Upper lobe of right lung (tissue), 1 donor: ENCODE data around the gene CAPZA2. TPM values are rescaled to one million over a fixed set of nuclear protein-coding genes. Genes with fewer than 3 reads are reported as not detected.

ENCODE experiments used
- ATAC-seq: fragments of 200-7000 bp; cut with Tn5 transposase; one replicate; pipeline ENCODE4 v1.9.1; 2020; ENCODE audit warnings: mild to moderate bottlenecking, moderate library complexity
- DNase-seq: peaks from one replicate; pipeline ENCODE4 v3.0.0-alpha.2; 2020
- H3K27ac ChIP-seq: fragments of 200-600 bp; one replicate; pipeline ENCODE4 v1.8.0; 2022
- H3K27me3 ChIP-seq: fragments of 200-600 bp; one replicate; pipeline ENCODE4 v1.8.0; 2022; ENCODE audit warnings: mild to moderate bottlenecking
- H3K36me3 ChIP-seq: fragments of 200-600 bp; one replicate; pipeline ENCODE4 v1.8.0; 2022
- H3K4me1 ChIP-seq: fragments of 200-600 bp; one replicate; pipeline ENCODE4 v1.8.0; 2022
- H3K4me3 ChIP-seq: fragments of 200-600 bp; one replicate; pipeline ENCODE4 v1.8.0; 2022; ENCODE audit warnings: mild to moderate bottlenecking
- H3K9me3 ChIP-seq: fragments of 200-600 bp; one replicate; pipeline ENCODE4 v1.8.0; 2022
- intact Hi-C: fragments of 100-400 bp; cut with DNase I; formaldehyde crosslinking; loops from one replicate; pipeline ENCODE4 v1.11.0; 2022
- total RNA-seq: library from RNA; stranded (reverse); fragmentation: NEBNext Ultra II Directional; extraction: Animal tissue kit (Norgen Biotek cat#: 25700); gene quantifications from one replicate; pipeline ENCODE4 v1.2.1, GENCODE V29; 2021
- TF ChIP-seq, protein P1 (sequence below): fragments of 200-600 bp; IDR thresholded peaks from one replicate; pipeline ENCODE4 v1.8.0; 2022; ENCODE audit warnings: antibody characterized with exemption
- donor health status: DM: no; HTN: yes; CAD: no; lungs with severe emphysema.

Gene CAPZA2
- total RNA-seq, 1 donor from 2014 or later = 249 TPM

DNA sequence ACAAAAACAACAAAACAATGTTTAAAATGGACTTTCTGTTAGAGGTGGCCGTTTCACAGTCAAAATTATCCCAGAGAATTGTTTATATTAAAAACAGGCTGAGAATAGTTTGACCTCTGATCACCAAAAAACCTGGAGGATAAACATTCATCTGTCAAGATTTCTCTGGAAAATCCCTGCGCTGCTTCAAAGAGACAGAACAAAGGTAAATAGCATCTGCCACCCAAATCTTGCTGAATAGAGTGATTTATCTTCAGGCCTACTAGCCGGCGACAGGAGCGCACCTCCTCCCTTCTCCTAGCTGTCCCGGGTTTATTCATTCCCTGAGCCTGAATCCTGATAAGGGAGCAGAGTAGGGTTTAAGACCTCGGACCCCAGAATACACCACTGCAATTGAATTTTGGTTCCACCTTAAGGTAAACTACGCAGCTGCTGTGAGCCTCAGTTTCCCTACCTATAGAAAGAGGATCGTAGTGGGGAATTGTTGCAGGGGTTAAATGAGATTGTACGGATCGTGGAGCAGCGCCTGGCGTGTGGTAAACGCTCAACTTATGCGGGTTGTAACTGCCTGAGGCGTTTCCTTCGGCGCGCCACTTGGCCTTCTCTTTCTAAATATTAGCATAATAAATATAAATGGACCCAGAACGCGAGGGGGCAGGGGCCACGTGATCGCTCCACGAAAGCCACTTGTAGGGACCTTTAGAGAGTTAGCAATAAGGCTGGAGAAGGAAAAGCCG, 90.4 kb downstream of the CAPZA2 start:
- Histone ChIP-seq H3K27ac (peak overlapping the region; percentile 97), H3K36me3 (no peaks in the 10 kb centered on the region), H3K27me3 (no peaks in the 10 kb centered on the region), H3K4me3 (peak overlapping the region; percentile 81), H3K9me3 (no peaks in the 10 kb centered on the region), H3K4me1 (peaks cover 29% of the 10 kb centered on the region)
- intact Hi-C loops = no loop called here
- no peak for ATAC-seq
- TF ChIP-seq, protein P1, sequence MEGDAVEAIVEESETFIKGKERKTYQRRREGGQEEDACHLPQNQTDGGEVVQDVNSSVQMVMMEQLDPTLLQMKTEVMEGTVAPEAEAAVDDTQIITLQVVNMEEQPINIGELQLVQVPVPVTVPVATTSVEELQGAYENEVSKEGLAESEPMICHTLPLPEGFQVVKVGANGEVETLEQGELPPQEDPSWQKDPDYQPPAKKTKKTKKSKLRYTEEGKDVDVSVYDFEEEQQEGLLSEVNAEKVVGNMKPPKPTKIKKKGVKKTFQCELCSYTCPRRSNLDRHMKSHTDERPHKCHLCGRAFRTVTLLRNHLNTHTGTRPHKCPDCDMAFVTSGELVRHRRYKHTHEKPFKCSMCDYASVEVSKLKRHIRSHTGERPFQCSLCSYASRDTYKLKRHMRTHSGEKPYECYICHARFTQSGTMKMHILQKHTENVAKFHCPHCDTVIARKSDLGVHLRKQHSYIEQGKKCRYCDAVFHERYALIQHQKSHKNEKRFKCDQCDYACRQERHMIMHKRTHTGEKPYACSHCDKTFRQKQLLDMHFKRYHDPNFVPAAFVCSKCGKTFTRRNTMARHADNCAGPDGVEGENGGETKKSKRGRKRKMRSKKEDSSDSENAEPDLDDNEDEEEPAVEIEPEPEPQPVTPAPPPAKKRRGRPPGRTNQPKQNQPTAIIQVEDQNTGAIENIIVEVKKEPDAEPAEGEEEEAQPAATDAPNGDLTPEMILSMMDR = no peak
- peak; percentile 90 for DNase-seq

DNA sequence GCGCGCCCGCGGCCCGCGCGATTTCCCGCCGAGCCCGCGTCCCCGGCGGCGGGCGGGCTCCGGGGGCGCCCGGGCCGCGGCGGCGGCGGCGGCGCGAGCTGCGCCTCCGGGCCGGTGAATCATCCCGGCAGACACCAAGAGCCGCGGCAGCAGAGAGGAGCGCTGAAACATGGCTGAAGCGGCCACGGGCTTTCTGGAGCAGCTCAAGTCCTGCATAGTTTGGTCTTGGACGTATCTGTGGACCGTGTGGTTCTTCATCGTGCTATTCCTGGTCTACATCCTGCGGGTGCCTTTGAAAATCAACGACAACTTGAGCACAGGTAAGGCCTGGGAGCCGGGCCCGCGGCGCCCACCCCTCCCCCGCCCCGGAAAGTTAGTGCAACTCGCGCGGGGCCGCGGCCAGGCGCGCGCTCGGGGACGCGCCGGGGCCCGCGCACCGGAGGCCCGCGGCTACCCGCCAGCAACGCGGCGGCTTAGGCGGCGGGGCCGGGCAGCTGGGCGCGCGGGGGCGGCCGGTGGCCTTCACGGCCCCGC, 91.1 kb downstream of the CAPZA2 start, which contains the start of gene ST7:
Gene ST7 (plus strand): TSS at position 130 of the 534 bp plus-strand sequence. CDS start 40 bp downstream, at position 170.
- ATAC-seq (peak; percentile 80), DNase-seq (peak; percentile 83)
- H3K4me1 ChIP-seq = peaks cover 29% of the 10 kb centered on the region
- peak within 1 kb of the TSS; percentile 81 for H3K4me3 ChIP-seq
- peak within 1 kb of the TSS; percentile 97 for H3K27ac ChIP-seq
- no peaks in the 10 kb centered on the region for H3K36me3 ChIP-seq
- H3K27me3 ChIP-seq = no peaks in the 10 kb centered on the region
- intact Hi-C loops = no loop called here
- TF ChIP-seq, protein P1 = no peak
- no peaks in the 10 kb centered on the region for H3K9me3 ChIP-seq

DNA sequence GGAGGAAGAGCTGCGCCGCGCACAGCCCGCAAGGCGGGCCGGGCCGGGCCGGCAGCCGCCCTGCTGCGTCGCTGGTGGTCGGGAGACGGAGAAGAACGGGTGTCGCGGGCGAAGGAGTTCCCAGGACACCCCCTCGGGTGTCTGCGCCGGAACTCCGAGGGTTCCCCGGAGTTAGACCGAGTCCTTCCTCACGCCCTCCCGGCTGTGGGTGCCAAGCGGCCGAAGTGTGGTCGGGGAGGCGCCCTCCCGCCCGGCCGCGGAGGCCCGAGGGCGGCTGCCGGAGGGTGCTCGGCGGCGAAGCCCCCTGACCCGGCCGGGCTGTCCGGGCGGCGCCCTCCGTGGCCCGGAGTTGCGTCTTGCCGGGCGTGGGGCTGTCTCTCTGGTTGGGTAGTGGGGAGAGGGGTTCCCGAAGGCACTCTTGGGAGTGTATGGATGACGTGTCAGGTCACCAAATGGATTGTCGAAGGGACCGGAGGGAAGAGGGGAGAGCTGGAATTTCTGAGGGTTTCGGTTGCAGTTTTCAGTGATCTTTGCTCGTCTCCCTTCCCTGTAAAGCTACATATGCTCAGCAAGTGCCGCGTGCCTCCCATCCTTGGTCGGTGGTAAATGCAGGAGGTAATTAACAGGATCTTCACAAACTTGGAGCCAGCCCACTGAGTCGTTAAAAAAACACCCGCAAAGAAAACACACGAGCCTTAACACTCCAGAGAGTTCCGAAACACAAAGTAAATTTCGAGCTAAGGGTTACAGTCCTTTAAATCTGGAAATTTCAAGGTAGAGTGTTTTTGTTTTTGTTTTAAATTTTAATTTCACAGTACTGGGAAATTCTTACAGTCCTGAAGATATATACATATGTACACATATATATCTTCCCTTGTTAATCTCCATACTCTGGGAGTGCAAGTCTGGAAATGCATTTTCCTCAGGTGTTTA, 91.8 kb downstream of the CAPZA2 start:
- H3K27ac ChIP-seq = peak overlapping the region; percentile 97
- intact Hi-C loops = no loop called here
- ATAC-seq (peak; percentile 80), DNase-seq (peak; percentile 83)
- TF ChIP-seq, protein P1 = no peak
- peaks cover 29% of the 10 kb centered on the region for H3K4me1 ChIP-seq
- no peaks in the 10 kb centered on the region for H3K36me3 ChIP-seq
- no peaks in the 10 kb centered on the region for H3K9me3 ChIP-seq
- H3K4me3 ChIP-seq = peak overlapping the region; percentile 81
- H3K27me3 ChIP-seq = no peaks in the 10 kb centered on the region

DNA sequence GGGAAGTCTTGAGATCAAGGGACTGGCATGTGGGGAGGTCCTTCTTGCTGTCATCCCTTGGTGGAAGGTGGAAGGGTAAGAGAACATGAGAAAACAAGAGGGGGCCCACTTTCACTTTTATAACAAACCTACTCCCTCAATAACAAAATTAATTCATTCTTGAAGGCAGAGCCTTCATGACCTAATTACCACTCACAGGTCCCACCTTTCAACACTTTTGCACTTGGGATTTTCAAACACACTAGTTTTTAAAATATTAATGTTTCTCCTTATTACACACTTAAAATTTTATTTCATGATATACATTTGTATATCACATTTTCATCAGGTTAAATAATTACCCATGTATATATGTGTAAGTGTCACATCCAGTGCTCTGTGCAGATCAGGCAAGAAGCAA, 93.0 kb downstream of the CAPZA2 start:
- H3K4me3 ChIP-seq = peak overlapping the region; percentile 81
- H3K27me3 ChIP-seq = no peaks in the 10 kb centered on the region
- peak overlapping the region; percentile 97 for H3K27ac ChIP-seq
- no peak for ATAC-seq
- H3K4me1 ChIP-seq = peaks cover 29% of the 10 kb centered on the region
- DNase-seq = no peak
- intact Hi-C loops = no loop called here
- no peaks in the 10 kb centered on the region for H3K36me3 ChIP-seq
- no peaks in the 10 kb centered on the region for H3K9me3 ChIP-seq
- TF ChIP-seq, protein P1 = no peak

DNA sequence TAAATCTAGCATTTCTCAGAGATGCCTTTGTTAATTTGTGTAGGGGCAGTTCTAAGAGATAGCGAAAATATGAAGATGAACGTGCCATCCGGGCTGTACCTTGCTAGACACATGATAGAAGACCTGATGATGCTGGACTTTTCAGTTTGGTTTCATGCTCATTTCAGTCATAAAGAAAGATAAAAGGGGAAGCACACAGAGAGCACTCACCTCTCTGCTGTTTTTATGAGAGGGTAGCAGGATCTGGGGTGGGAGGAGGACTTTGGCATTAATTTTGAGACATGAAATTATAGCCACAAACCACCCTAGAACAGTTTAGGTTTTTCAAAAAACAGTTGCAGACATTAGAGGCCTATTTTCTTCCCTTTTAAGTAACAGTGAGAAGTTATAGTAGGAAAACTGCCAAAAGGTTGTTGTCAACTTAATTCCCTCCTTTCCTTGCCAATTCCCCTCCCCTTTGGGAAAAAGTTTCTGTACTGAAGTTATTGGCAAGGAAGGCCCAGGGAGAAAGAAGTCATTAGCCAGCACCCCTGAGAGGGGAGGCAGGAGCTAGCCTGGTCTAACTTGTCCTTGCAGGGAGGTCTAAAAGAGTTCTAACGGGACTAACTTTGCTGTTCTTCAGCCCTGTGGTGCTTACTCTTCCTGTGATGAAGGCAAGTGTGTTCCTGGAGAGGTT, 93.6 kb downstream of the CAPZA2 start:
- Histone ChIP-seq H3K27ac (peak overlapping the region; percentile 15), H3K27me3 (no peaks in the 10 kb centered on the region), H3K36me3 (no peaks in the 10 kb centered on the region), H3K4me1 (peaks cover 29% of the 10 kb centered on the region), H3K4me3 (no peak overlapping the region), H3K9me3 (no peaks in the 10 kb centered on the region)
- intact Hi-C loops = no loop called here
- ATAC-seq (no peak), DNase-seq (no peak)
- TF ChIP-seq, protein P1 = no peak
